Measurements from ENCODE around the gene HES5.

HES5 gene

DNA sequence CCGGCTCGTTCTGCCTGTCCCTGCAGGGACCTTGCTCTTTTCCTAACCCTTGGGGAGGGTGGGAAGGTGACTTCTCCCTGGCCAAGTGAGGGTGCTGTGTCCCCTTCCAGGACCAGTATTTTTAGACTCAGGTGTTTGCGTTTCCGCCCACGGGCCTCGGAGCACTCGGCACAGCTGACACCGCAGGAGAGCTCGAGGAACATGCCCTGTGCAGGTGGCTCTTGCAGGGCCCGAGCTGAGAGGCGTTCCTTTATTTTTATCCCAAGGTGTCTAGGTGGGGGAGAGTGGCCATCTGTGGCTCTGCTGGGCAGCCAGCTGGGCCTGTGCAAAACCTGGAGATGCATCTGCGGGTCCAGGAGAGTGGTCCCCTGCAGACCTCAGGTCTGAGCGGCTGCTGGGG, 38.0 kb downstream of the HES5 start:
- TF ChIP-seq, protein P1, sequence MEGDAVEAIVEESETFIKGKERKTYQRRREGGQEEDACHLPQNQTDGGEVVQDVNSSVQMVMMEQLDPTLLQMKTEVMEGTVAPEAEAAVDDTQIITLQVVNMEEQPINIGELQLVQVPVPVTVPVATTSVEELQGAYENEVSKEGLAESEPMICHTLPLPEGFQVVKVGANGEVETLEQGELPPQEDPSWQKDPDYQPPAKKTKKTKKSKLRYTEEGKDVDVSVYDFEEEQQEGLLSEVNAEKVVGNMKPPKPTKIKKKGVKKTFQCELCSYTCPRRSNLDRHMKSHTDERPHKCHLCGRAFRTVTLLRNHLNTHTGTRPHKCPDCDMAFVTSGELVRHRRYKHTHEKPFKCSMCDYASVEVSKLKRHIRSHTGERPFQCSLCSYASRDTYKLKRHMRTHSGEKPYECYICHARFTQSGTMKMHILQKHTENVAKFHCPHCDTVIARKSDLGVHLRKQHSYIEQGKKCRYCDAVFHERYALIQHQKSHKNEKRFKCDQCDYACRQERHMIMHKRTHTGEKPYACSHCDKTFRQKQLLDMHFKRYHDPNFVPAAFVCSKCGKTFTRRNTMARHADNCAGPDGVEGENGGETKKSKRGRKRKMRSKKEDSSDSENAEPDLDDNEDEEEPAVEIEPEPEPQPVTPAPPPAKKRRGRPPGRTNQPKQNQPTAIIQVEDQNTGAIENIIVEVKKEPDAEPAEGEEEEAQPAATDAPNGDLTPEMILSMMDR (IDR thresholded peaks at IDR 0.05; ENCODE audit: insufficient read depth, low read length, missing control alignments): no peak
- CTCF ChIA-PET: no interaction called here
- DNase-seq (ENCODE audit: low read depth, low spot score): no peak
- no peak overlapping the region for H3K4me3 ChIP-seq (ENCODE audit: low read depth, low read length)
- POLR2A ChIA-PET: no interaction called here

DNA sequence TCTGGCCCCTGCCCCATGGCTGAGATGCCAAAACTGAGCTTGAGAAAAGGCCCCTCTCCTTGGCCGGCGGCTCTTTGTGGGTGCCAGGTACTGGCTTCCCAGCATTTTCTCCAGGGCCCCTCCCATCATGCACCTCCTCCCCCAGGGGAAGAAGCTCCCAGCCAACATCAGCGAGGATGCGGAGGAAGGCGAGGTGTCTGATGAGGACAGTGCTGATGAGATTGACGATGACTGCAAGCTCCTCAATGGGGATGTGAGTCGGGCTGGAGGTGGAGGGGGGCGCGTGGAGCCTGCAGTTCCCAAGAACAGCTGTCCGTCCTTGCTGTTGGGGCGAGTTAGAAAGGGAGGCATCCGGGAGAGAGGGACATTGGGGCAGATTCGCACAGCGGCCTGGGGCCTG, 40.4 kb downstream of the HES5 start:
- CTCF ChIA-PET: no interaction called here
- POLR2A ChIA-PET: no interaction called here
- TF ChIP-seq, protein P1 (IDR thresholded peaks at IDR 0.05; ENCODE audit: insufficient read depth, low read length, missing control alignments): no peak
- DNase-seq (ENCODE audit: low read depth, low spot score): no peak
- H3K4me3 ChIP-seq (ENCODE audit: low read depth, low read length): no peak overlapping the region

DNA sequence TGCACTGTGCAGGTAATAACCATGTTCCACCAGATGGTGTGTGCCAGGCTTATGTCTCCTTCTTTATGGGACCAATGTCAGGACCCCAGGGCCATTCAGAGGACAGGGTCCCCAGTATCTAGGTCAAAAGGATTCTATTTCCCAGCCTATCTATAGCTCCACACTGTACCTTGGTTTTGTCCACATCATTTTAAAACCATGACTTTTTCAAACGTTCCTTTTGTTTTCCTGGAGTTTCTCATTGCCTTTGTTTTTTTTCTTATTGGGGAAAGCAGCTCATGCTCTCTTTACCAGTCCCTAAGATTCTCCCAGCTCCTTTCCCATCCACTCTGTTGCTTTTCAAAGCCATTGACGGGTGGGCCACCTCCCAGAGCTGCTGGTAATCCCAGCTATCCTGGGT, 41.4 kb downstream of the HES5 start:
- ChIA-PET POLR2A (no interaction called here), CTCF (interaction anchor here (0.7 to 1.3 kb wide), 5 partner anchors 22 to 964 kb away, joined by 3 read pairs; no protein-coding TSS in a partner anchor)
- DNase-seq (ENCODE audit: low read depth, low spot score): no peak
- H3K4me3 ChIP-seq (ENCODE audit: low read depth, low read length): no peak overlapping the region
- TF ChIP-seq, protein P1 (IDR thresholded peaks at IDR 0.05; ENCODE audit: insufficient read depth, low read length, missing control alignments): no peak

DNA sequence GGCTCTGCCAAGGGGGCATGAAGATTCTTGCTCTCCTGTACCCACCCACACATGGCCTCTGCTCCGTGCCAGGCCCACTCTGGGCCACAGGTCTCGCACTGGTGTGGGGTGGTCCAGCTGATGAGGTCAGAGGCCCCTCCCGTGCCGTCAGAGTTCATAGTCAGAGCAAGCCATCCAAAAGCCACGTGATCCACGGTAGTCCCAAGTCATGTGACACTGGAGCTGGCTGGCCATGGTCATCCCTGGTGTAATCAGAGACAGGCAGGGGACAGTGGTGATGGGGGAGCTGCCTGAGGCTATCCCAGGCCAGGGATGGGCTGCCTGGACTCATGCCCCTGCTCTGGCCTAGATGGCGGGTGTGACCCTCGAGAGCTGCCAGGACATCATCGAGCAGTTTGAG, 43.5 kb downstream of the HES5 start:
- ChIA-PET POLR2A (no interaction called here), CTCF (no interaction called here)
- DNase-seq (ENCODE audit: low read depth, low spot score): no peak
- H3K4me3 ChIP-seq (ENCODE audit: low read depth, low read length): no peak overlapping the region
- TF ChIP-seq, protein P1 (IDR thresholded peaks at IDR 0.05; ENCODE audit: insufficient read depth, low read length, missing control alignments): no peak

DNA sequence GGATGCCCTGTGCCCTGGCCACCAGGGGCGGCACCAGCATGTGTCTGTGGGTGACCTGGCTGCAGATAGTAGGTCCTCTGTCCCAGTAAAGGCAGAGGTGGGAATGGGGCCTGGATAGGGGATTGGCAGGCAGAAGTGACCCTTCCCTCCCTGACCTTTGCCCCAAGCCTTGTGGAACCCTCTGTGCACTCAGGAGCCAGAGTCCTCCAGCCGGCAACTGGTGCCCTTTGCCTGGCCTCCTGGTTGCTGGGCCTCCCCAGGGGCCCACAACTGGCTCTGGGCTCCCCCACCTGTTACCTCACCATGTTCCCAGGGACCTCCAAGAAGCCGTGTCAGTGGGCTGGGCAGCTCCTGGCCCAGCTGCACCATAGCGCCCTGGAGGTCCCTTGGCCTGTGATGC, 44.0 kb downstream of the HES5 start:
- no peak overlapping the region for H3K4me3 ChIP-seq (ENCODE audit: low read depth, low read length)
- ChIA-PET CTCF (no interaction called here), POLR2A (no interaction called here)
- TF ChIP-seq, protein P1 (IDR thresholded peaks at IDR 0.05; ENCODE audit: insufficient read depth, low read length, missing control alignments): no peak
- no peak for DNase-seq (ENCODE audit: low read depth, low spot score)

DNA sequence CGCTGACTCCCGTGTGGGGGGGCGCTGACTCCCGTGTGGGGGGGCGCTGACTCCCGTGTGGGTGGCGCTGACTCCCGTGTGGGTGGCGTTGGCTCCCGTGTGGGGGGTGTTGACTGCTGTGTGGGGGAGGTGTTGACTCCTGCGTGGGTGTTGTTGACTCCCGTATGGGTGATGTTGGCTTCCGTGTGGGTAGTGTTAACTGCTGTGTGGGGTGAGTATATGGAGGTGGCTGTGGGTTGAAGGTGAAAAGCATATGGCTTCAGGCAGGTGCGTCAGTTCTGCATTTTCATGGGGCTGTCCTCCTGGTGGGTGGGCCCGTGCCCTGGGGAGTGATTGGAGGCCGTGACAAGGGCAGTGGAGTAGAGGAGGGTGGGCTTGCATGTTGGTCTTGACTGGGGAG, 46.1 kb downstream of the HES5 start:
- ChIA-PET CTCF (no interaction called here), POLR2A (no interaction called here)
- H3K4me3 ChIP-seq (ENCODE audit: low read depth, low read length): no peak overlapping the region
- TF ChIP-seq, protein P1 (IDR thresholded peaks at IDR 0.05; ENCODE audit: insufficient read depth, low read length, missing control alignments): no peak
- DNase-seq (ENCODE audit: low read depth, low spot score): no peak

All from AG04449 (cell line).